ENCODE measurements around the gene KCTD11.

DNA sequence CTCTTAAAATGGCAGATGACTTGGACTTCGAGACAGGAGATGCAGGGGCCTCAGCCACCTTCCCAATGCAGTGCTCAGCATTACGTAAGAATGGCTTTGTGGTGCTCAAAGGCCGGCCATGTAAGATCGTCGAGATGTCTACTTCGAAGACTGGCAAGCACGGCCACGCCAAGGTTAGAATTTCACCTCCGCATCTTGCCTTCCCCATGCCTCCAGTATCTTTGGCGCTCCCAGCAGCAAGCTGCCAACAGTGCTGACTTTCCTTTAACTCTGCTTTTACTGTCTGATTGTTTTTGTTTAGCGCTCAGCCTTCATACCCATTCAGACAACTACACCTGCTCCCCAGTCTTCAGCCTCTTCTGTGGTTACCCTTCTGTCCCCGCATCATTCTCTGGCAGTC, 42.3 kb upstream of the KCTD11 start:
- TF ChIP-seq POLR2AphosphoS5 (IDR thresholded peaks at IDR 0.05) (no peak), CTCF (IDR thresholded peaks at IDR 0.05) (no peak), POLR2A (IDR thresholded peaks at IDR 0.05) (no peak), EP300 (IDR thresholded peaks at IDR 0.05) (no peak)
